ENCODE data around the gene EFNA4. TPM values are rescaled to one million over a fixed set of nuclear protein-coding genes. Genes with fewer than 3 reads are reported as not detected.

EFNA4 gene
- total and polyA plus RNA-seq, 9 of the 15 experiments (the other 6 are each of a cell fraction or from before 2014, with no cell fraction given), result 0.68 to 7.4 (median 6.1) TPM

DNA sequence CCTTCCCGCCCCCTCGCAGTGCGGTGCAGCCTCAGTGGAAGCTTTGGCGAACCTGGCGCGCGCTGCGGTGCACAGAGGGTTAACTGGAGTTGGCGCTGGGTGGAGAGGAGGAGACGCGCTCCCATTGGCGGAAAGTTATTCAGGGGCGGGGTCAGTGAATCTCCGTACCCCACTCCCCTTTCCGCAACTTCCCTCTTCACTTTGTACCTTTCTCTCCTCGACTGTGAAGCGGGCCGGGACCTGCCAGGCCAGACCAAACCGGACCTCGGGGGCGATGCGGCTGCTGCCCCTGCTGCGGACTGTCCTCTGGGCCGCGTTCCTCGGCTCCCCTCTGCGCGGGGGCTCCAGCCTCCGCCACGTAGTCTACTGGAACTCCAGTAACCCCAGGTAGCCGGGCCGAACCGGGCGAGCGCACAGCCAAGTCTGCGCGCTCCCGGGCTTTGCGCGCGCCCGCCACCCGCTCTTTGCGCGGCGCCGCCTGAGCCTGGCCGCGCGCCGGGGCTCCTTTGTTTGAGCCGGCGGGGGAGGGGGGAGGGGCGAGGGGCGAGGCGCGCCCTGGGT is at the start of gene EFNA4 (continued):
- no peak for TF ChIP-seq ESRRB (CRISPR knock-in tag; IDR thresholded peaks at IDR 0.05; ENCODE audit: borderline replicate concordance)
- TF ChIP-seq IFI16 (CRISPR knock-in tag; IDR thresholded peaks at IDR 0.05), result no peak
- TF ChIP-seq, protein P1, sequence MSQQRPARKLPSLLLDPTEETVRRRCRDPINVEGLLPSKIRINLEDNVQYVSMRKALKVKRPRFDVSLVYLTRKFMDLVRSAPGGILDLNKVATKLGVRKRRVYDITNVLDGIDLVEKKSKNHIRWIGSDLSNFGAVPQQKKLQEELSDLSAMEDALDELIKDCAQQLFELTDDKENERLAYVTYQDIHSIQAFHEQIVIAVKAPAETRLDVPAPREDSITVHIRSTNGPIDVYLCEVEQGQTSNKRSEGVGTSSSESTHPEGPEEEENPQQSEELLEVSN (IDR thresholded peaks at IDR 0.05; ENCODE audit: borderline replicate concordance in 1 of 2, extremely low read depth in 1 of 2, insufficient read depth in 1 of 2, insufficient read length in 1 of 2, low read depth in 1 of 2, low read length in 1 of 2, poor library complexity in 1 of 2, severe bottlenecking in 1 of 2), result peak in 1 of 2 experiments; percentile 23
- TF ChIP-seq, protein P2, sequence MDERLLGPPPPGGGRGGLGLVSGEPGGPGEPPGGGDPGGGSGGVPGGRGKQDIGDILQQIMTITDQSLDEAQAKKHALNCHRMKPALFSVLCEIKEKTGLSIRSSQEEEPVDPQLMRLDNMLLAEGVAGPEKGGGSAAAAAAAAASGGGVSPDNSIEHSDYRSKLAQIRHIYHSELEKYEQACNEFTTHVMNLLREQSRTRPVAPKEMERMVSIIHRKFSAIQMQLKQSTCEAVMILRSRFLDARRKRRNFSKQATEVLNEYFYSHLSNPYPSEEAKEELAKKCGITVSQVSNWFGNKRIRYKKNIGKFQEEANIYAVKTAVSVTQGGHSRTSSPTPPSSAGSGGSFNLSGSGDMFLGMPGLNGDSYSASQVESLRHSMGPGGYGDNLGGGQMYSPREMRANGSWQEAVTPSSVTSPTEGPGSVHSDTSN (CRISPR knock-in tag; IDR thresholded peaks at IDR 0.05; ENCODE audit: low read depth), result no peak
- TF ChIP-seq, protein P2 (tag; conservative IDR thresholded peaks at IDR 0.05; ENCODE audit: low read depth), result no peak
- peak; percentile 75; the same call in 1 of the 2 replicates for TF ChIP-seq ZNF175 (CRISPR knock-in tag; IDR thresholded peaks at IDR 0.05; ENCODE audit: low read depth)
- peak; percentile 84 for TF ChIP-seq POLR2G (IDR thresholded peaks at IDR 0.05; ENCODE audit: low read depth, low read length)
- 0 out of 2 replicates have a peak, but pooled peaks have one; percentile 9 for TF ChIP-seq EGR1 (conservative IDR thresholded peaks at IDR 0.05)
- TF ChIP-seq ADNP (tag; IDR thresholded peaks at IDR 0.05), result no peak
- no peak for TF ChIP-seq SNRNP70 (optimal IDR thresholded peaks at IDR 0.05; ENCODE audit: low read depth, low read length)
- TF ChIP-seq DMBX1 (CRISPR knock-in tag; IDR thresholded peaks at IDR 0.05; ENCODE audit: borderline replicate concordance), result peak; percentile 28; the same call in 1 of the 2 replicates
- TF ChIP-seq, protein P3, sequence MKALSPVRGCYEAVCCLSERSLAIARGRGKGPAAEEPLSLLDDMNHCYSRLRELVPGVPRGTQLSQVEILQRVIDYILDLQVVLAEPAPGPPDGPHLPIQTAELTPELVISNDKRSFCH (CRISPR knock-in tag; IDR thresholded peaks at IDR 0.05), result no peak
- TF ChIP-seq, protein P3 (tag; IDR thresholded peaks at IDR 0.05), result peak; percentile 54; the same call in 1 of the 2 replicates
- TF ChIP-seq, protein P4, sequence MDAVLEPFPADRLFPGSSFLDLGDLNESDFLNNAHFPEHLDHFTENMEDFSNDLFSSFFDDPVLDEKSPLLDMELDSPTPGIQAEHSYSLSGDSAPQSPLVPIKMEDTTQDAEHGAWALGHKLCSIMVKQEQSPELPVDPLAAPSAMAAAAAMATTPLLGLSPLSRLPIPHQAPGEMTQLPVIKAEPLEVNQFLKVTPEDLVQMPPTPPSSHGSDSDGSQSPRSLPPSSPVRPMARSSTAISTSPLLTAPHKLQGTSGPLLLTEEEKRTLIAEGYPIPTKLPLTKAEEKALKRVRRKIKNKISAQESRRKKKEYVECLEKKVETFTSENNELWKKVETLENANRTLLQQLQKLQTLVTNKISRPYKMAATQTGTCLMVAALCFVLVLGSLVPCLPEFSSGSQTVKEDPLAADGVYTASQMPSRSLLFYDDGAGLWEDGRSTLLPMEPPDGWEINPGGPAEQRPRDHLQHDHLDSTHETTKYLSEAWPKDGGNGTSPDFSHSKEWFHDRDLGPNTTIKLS (IDR thresholded peaks at IDR 0.05; ENCODE audit: borderline replicate concordance, low read depth), result peak; percentile 73; the same call in 1 of the 2 replicates
- TF ChIP-seq MTF1 (CRISPR knock-in tag; IDR thresholded peaks at IDR 0.05; ENCODE audit: borderline replicate concordance), result no peak
- TF ChIP-seq ZNF778 (CRISPR knock-in tag; IDR thresholded peaks at IDR 0.05), result no peak
- no peak for TF ChIP-seq SIN3B (IDR thresholded peaks at IDR 0.05; ENCODE audit: low read depth)
- no peak for TF ChIP-seq SIRT6 (IDR thresholded peaks at IDR 0.05; ENCODE audit: low read depth, low read length)
- TF ChIP-seq BCOR (IDR thresholded peaks at IDR 0.05), result peak; percentile 30; the same call in 1 of the 2 replicates
- TF ChIP-seq, protein P5, sequence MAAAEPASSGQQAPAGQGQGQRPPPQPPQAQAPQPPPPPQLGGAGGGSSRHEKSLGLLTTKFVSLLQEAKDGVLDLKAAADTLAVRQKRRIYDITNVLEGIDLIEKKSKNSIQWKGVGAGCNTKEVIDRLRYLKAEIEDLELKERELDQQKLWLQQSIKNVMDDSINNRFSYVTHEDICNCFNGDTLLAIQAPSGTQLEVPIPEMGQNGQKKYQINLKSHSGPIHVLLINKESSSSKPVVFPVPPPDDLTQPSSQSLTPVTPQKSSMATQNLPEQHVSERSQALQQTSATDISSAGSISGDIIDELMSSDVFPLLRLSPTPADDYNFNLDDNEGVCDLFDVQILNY (CRISPR knock-in tag; IDR thresholded peaks at IDR 0.05), result no peak
- TF ChIP-seq HNRNPK (IDR thresholded peaks at IDR 0.05; ENCODE audit: low read depth, low read length, poor library complexity, severe bottlenecking), result no peak
- no peak for TF ChIP-seq MIER1 (IDR thresholded peaks at IDR 0.05; ENCODE audit: low read depth)

Data from K562 (cell line).